Measurements from ENCODE around the gene CDX1.

- no peak for TF ChIP-seq CTCF (IDR thresholded peaks at IDR 0.05)
- no peak for TF ChIP-seq EZH2 (IDR thresholded peaks at IDR 0.05)
Measured at GRCh38 chr5:150184006-150184405, 17.4 kb downstream of the CDX1 start.

Data from neural progenitor cell (in vitro differentiated cells).